K562 (cell line): ENCODE data around the gene FRMD4B. TPM values are rescaled to one million over a fixed set of nuclear protein-coding genes. Genes with fewer than 3 reads are reported as not detected.
A peak's percentile ranks its signal among the peaks of the same experiment; 100 is the strongest.

Source experiments
- ATAC-seq: fragments of 200-7000 bp; cut with Tn5 transposase; 3 replicates; pipeline ENCODE4 v1.9.1; 2020; ENCODE audit warnings: moderate library complexity
- BruUV-seq: library from RNA; stranded (reverse); fragments of 400-500 nt; replicated peaks from 2 replicates; lab custom pipeline; 2021; lab: Mats Ljungman, UMichigan
- CTCF ChIA-PET: fragments of 300-600 bp; formaldehyde crosslinking; extraction: SDS; loops from one replicate; lab custom pipeline; 2021; ENCODE audit warnings: low intra/inter-chr PET ratio; lab: Yijun Ruan, JAX
- POLR2A ChIA-PET: fragments of 300-600, 350-650 bp; sonication (Branson Sonifier 250); formaldehyde crosslinking; extraction: SDS; loops from one replicate; lab custom pipeline; 2021; ENCODE audit warnings: antibody characterized with exemption, inconsistent platforms; lab: Yijun Ruan, JAX
- DNase-seq, 4 experiments: peaks; one replicate each; pipeline versions ENCODE4 v3.0.0 to v3.0.0-alpha.2; 2011 to 2018; ENCODE audit warnings: low spot score in 3 of 4, mixed read lengths in 3 of 4; ENCODE audit errors: extremely low read depth in 1 of 4
- FAIRE-seq: peaks from 2 replicates; lab custom pipeline; 2011; peaks lifted over from hg19 to GRCh38; lab: Jason Lieb, UNC
- H2AFZ ChIP-seq: 2 replicates; pipeline ENCODE4 v1.6.0; 2011; ENCODE audit warnings: low read depth, low read length, control low read depth, inconsistent platforms
- H3K27ac ChIP-seq: fragments of 200-600 bp; 3 replicates; pipeline ENCODE4 v1.8.0; 2011; ENCODE audit warnings: low read depth, mild to moderate bottlenecking, control low read depth, inconsistent platforms, low read length, moderate library complexity, mixed read lengths; ENCODE audit errors: extremely low read depth
- H3K27me3 ChIP-seq, 2 experiments: fragments of 300-600 bp in 1 of 2; 2 replicates in 1 of 2; 3 replicates in 1 of 2; pipeline versions ENCODE4 v1.6.0 to v1.8.0; 2011; ENCODE audit warnings: inconsistent platforms in 2 of 2, low read length in 2 of 2, mild to moderate bottlenecking in 1 of 2, mixed read lengths in 1 of 2, moderate library complexity in 1 of 2; ENCODE audit not compliant: control insufficient read depth in 2 of 2, insufficient read depth in 2 of 2
- H3K36me3 ChIP-seq: fragments of 300-600 bp; 3 replicates; pipeline ENCODE4 v1.8.0; 2011; ENCODE audit warnings: mild to moderate bottlenecking, low read length, inconsistent platforms; ENCODE audit not compliant: control insufficient read depth, insufficient read depth
- H3K4me1 ChIP-seq, 2 experiments: fragments of 200-600 bp in 1 of 2; replicated peaks in 1 of 2; 2 replicates in 1 of 2; 3 replicates in 1 of 2; pipeline versions ENCODE4 v1.5.1 to v1.8.0; 2011; ENCODE audit warnings: inconsistent platforms in 2 of 2, low read length in 2 of 2, mild to moderate bottlenecking in 1 of 2, mixed read lengths in 1 of 2, moderate library complexity in 1 of 2; ENCODE audit not compliant: control insufficient read depth in 2 of 2, insufficient read depth in 2 of 2
- H3K4me2 ChIP-seq: 2 replicates; pipeline ENCODE4 v1.6.1; 2011; ENCODE audit warnings: low read length, control low read depth, inconsistent platforms, mixed read lengths; ENCODE audit not compliant: insufficient read depth
- H3K4me3 ChIP-seq: fragments of 200-600 bp; sonication (generic), shearing (Covaris generic); 2 replicates; pipeline ENCODE4 v1.5.1; 2016; ENCODE audit warnings: control low read depth, inconsistent platforms
- H3K79me2 ChIP-seq: fragments of 200-600 bp; 3 replicates; pipeline ENCODE4 v1.8.0; 2011; ENCODE audit warnings: low read length, inconsistent platforms; ENCODE audit not compliant: control insufficient read depth, insufficient read depth
- H3K9ac ChIP-seq, 2 experiments: 2 replicates each; pipeline versions ENCODE4 v1.6.0 to v1.6.1; 2011; ENCODE audit warnings: low read depth in 2 of 2, low read length in 2 of 2, control low read depth in 1 of 2, inconsistent platforms in 1 of 2, mild to moderate bottlenecking in 1 of 2, mixed read lengths in 1 of 2; ENCODE audit not compliant: insufficient read depth in 1 of 2
- H3K9me1 ChIP-seq: one replicate; pipeline ENCODE4 v1.6.0; 2011; ENCODE audit warnings: inconsistent platforms, mild to moderate bottlenecking, low read length, moderate library complexity; ENCODE audit not compliant: control insufficient read depth, insufficient read depth
- H3K9me3 ChIP-seq: replicated peaks from 2 replicates; pipeline ENCODE4 v1.5.1; 2011; ENCODE audit warnings: low read depth, low read length, inconsistent platforms; ENCODE audit not compliant: control insufficient read depth, insufficient read depth
- H4K20me1 ChIP-seq: replicated peaks from 2 replicates; pipeline ENCODE4 v1.6.1; 2011; ENCODE audit warnings: low read length, inconsistent platforms, mixed read lengths; ENCODE audit not compliant: control insufficient read depth, insufficient read depth
- ATF7 ChIP-seq: fragments of 450-650 bp; IDR thresholded peaks from 2 replicates; pipeline ENCODE4 v1.7.1; 2014; ENCODE audit warnings: mild to moderate bottlenecking, moderate library complexity
- BHLHE40 ChIP-seq: IDR thresholded peaks from 2 replicates; pipeline ENCODE4 v1.6.1; 2011; ENCODE audit warnings: low read length, improper control_type of control experiment
- CHCHD3 ChIP-seq: fragments of 250-450 bp; sonication (Bioruptor Pico); IDR thresholded peaks from 2 replicates; pipeline ENCODE4 v2.1.2; 2022; ENCODE audit warnings: mild to moderate bottlenecking
- DLX4 ChIP-seq: fragments of 250-450 bp; sonication (Bioruptor Pico); IDR thresholded peaks from 2 replicates; pipeline ENCODE4 v1.6.1; 2021; ENCODE audit warnings: mild to moderate bottlenecking
- NFE2L1 ChIP-seq: fragments of 450-650 bp; IDR thresholded peaks from 2 replicates; pipeline ENCODE4 v1.6.1; 2016; ENCODE audit warnings: missing genetic modification characterization, low read depth, mild to moderate bottlenecking, missing compliant biosample characterization, moderate library complexity, borderline replicate concordance
- NR2C2 ChIP-seq, 2 experiments: fragments of 200-800 bp in 1 of 2; sonication (Bioruptor generic) in 1 of 2; sonication (generic) in 1 of 2; formaldehyde crosslinking in 1 of 2; IDR thresholded peaks; 2 replicates each; pipeline versions ENCODE4 v1.6.1 to v1.8.0; 2016 to 2022; ENCODE audit warnings: mild to moderate bottlenecking in 1 of 2, missing compliant biosample characterization in 1 of 2, missing genetic modification characterization in 1 of 2, missing genetic modification reagents in 1 of 2
- ZNF175 ChIP-seq: fragments of 200-800 bp; sonication (Bioruptor generic); IDR thresholded peaks from 2 replicates; pipeline ENCODE4 v1.6.1; 2016; ENCODE audit warnings: low read depth, mild to moderate bottlenecking, missing genetic modification characterization, missing compliant biosample characterization
- ZNF212 ChIP-seq: fragments of 450-650 bp; formaldehyde crosslinking; IDR thresholded peaks from 2 replicates; pipeline ENCODE4 v1.4.0; 2020; ENCODE audit warnings: mild to moderate bottlenecking
- WGBS: fragments of 100-300 bp; shearing (Covaris generic); methylation state at CpG from one replicate; pipeline ENCODE4 v1.1.6; 2016; ENCODE audit warnings: low coverage, mixed read lengths; ENCODE audit not compliant: insufficient coverage; ENCODE audit errors: missing lambda C conversion rate; 5-methylcytosine and 5-hydroxymethylcytosine counted together
- in situ Hi-C: fragments of 300-500 bp; cut with MboI; formaldehyde crosslinking; loops from 4 replicates; pipeline ENCODE4 v1.15.0; 2018; ENCODE audit warnings: inconsistent platforms, mixed read lengths
- intact Hi-C: fragments of 100-400 bp; cut with micrococcal nuclease; formaldehyde crosslinking; loops from 2 replicates; pipeline ENCODE4 v1.14.2; 2022
- polyA plus RNA-seq, 8 experiments: library from polyadenylated mRNA; depleted of rRNA in 4 of 8; stranded (reverse) in 5 of 8; unstranded in 3 of 8; fragments of >200 nt; fragmentation: Nextera tagmentation in 2 of 8; fragmentation: Illumina TruSeq in 1 of 8; extraction: Ambion mirVana in 2 of 8; extraction: Trizol in 1 of 8; gene quantifications; 2 replicates each; pipeline versions ENCODE4 v1.2.1 to v1.2.3, GENCODE V29; 2011 to 2014; ENCODE audit warnings: inconsistent platforms in 1 of 8, missing spikeins in 1 of 8
- total RNA-seq, 7 experiments: library from RNA; depleted of rRNA in 6 of 7; stranded (reverse); fragments of >200 nt in 6 of 7; fragmentation: Illumina TruSeq in 2 of 7; extraction: Trizol in 2 of 7; gene quantifications; 2 replicates each; pipeline versions ENCODE4 v1.2.1 to v1.2.3, GENCODE V29; 2011 to 2021; ENCODE audit warnings: low replicate concordance in 1 of 7
- TF ChIP-seq, protein P1 (sequence below), 3 experiments: fragments of 200-800 bp in 1 of 3; fragments of 250-450 bp in 1 of 3; fragments of 450-650 bp in 1 of 3; sonication (Bioruptor Pico) in 1 of 3; sonication (Bioruptor generic) in 1 of 3; formaldehyde crosslinking in 1 of 3; IDR thresholded peaks; 2 replicates each; pipeline versions ENCODE4 v1.6.1 to v1.8.0; 2016 to 2022; ENCODE audit warnings: mild to moderate bottlenecking in 2 of 3, missing genetic modification characterization in 2 of 3, missing compliant biosample characterization in 1 of 3, moderate library complexity in 1 of 3

FRMD4B gene
- total and polyA plus RNA-seq, 9 of the 15 experiments (the other 6 are each of a cell fraction or from before 2014, with no cell fraction given): 0.03 to 0.09 (median 0.04) TPM; not detected in 3

DNA sequence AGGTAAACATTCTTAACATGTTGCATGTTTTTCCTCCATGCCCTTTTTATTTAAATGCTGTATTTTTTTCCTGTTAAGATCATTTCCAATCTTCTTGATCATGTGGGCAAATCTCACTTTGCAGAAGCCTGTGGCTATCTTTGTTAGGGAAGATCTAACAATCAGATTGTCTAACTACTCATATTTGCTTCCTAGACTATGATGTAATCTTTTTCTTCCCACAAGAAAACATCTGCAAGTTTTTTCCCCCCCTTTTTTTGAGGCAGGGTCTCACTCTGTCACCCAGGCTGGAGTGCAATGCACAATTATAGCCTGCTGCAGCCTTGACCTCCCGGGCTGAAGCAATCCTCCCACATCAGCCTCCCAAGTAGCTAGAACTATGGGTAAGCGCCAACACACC lies 248.5 kb downstream of the FRMD4B start:
- ATAC-seq: no peak
- Histone ChIP-seq H3K9ac (no peak overlapping the region), H3K36me3 (no peaks in the 10 kb centered on the region), H3K9me3 (no peaks in the 10 kb centered on the region), H3K4me3 (no peak overlapping the region), H2AFZ (no peak overlapping the region), H4K20me1 (no peaks in the 10 kb centered on the region), H3K4me2 (no peak overlapping the region), H3K27me3 (no peaks in the 10 kb centered on the region; a peak in 1 of 5 replicates), H3K79me2 (no peaks in the 10 kb centered on the region), H3K4me1 (peaks cover 0 to 4% of the 10 kb centered on the region in 2 experiments; a peak in 2 of 5 replicates), H3K27ac (no peak overlapping the region)
- intact Hi-C loops: no loop called here
- ChIA-PET CTCF (no interaction called here), POLR2A (no interaction called here)
- no TSS peak for BruUV-seq
- in situ Hi-C loops: no loop called here
- 0% methylated on average over 1 of the region's 2 CpGs for WGBS
- FAIRE-seq: no peak
- DNase-seq: no peak
- no peak for TF ChIP-seq NR2C2 (CRISPR knock-in tag; IDR thresholded peaks at IDR 0.05)
- no peak for TF ChIP-seq NR2C2 (tag; IDR thresholded peaks at IDR 0.05)
- no peak for TF ChIP-seq ZNF212 (CRISPR knock-in tag)
- no peak for TF ChIP-seq DLX4 (CRISPR knock-in tag)
- peak; percentile 55; the same call in 1 of the 2 replicates for TF ChIP-seq ATF7
- TF ChIP-seq, protein P1, sequence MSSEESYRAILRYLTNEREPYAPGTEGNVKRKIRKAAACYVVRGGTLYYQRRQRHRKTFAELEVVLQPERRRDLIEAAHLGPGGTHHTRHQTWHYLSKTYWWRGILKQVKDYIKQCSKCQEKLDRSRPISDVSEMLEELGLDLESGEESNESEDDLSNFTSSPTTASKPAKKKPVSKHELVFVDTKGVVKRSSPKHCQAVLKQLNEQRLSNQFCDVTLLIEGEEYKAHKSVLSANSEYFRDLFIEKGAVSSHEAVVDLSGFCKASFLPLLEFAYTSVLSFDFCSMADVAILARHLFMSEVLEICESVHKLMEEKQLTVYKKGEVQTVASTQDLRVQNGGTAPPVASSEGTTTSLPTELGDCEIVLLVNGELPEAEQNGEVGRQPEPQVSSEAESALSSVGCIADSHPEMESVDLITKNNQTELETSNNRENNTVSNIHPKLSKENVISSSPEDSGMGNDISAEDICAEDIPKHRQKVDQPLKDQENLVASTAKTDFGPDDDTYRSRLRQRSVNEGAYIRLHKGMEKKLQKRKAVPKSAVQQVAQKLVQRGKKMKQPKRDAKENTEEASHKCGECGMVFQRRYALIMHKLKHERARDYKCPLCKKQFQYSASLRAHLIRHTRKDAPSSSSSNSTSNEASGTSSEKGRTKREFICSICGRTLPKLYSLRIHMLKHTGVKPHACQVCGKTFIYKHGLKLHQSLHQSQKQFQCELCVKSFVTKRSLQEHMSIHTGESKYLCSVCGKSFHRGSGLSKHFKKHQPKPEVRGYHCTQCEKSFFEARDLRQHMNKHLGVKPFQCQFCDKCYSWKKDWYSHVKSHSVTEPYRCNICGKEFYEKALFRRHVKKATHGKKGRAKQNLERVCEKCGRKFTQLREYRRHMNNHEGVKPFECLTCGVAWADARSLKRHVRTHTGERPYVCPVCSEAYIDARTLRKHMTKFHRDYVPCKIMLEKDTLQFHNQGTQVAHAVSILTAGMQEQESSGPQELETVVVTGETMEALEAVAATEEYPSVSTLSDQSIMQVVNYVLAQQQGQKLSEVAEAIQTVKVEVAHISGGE (CRISPR knock-in tag; IDR thresholded peaks at IDR 0.05): no peak
- no peak for TF ChIP-seq CHCHD3 (CRISPR knock-in tag)
- no peak for TF ChIP-seq ZNF175 (CRISPR knock-in tag)
- TF ChIP-seq BHLHE40: no peak
- TF ChIP-seq NFE2L1 (tag): no peak
- TF ChIP-seq, all 486 proteins: peak for 1
- H3K9me1 ChIP-seq: no peaks in the 10 kb centered on the region
